HFF-Myc (cell line): ENCODE data around the gene TWIST2.

ENCODE experiments used
- DNase-seq: peaks from one replicate; pipeline ENCODE4 v3.0.0-alpha.2; 2011; ENCODE audit warnings: low read depth; ENCODE audit errors: extremely low read depth
- H3K4me3 ChIP-seq: replicated peaks from 2 replicates; pipeline ENCODE4 v1.5.1; 2011; ENCODE audit warnings: low read depth, mild to moderate bottlenecking, control low read depth, low read length
- TF ChIP-seq, protein P1 (sequence below): IDR thresholded peaks from 2 replicates; pipeline ENCODE4 v1.5.1; 2012; ENCODE audit warnings: mild to moderate bottlenecking, low read depth, low read length, control low read depth; ENCODE audit errors: missing control alignments

The TWIST2 gene

DNA sequence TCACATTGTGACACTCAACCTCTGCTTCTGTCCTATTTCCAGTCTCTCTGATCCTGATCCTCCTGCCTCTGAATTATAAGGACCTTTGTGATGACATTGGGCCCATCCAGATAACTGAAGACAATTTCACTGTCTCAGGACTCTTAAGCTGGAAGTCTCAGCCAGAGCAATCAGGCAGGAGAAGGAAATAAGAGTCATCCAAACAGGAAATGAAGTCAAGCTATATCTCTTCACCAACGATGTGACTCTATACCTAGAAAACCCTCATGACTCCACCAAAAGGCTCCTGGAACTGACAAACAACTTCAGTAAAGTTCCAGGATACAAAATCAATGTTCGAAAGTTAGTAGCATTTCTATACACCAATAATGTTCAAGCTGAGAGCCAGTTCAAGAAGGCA is 29.3 kb upstream of the TWIST2 start:
- DNase-seq = no peak
- H3K4me3 ChIP-seq = no peak overlapping the region
- TF ChIP-seq, protein P1, sequence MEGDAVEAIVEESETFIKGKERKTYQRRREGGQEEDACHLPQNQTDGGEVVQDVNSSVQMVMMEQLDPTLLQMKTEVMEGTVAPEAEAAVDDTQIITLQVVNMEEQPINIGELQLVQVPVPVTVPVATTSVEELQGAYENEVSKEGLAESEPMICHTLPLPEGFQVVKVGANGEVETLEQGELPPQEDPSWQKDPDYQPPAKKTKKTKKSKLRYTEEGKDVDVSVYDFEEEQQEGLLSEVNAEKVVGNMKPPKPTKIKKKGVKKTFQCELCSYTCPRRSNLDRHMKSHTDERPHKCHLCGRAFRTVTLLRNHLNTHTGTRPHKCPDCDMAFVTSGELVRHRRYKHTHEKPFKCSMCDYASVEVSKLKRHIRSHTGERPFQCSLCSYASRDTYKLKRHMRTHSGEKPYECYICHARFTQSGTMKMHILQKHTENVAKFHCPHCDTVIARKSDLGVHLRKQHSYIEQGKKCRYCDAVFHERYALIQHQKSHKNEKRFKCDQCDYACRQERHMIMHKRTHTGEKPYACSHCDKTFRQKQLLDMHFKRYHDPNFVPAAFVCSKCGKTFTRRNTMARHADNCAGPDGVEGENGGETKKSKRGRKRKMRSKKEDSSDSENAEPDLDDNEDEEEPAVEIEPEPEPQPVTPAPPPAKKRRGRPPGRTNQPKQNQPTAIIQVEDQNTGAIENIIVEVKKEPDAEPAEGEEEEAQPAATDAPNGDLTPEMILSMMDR = no peak

DNA sequence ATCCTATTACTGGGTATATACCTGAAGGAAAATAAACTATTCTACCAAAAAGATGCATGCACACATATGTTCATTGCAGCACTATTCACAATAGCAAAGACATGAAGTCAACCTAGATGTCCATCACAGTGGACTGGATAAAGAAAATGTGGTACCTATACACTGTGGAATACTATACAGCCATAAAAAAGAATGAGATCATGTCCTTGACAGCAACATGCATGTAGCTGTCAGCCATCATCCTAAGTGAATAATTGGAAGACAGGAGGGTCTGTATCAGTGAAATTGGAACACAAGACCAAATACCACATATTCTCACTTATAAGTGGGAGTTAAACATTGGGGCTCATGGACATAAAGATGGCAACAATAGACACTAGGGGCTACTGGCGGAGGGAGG is 27.7 kb upstream of the TWIST2 start:
- TF ChIP-seq, protein P1 = no peak
- no peak for DNase-seq
- H3K4me3 ChIP-seq = no peak overlapping the region

- no peak for DNase-seq
- no peak overlapping the region for H3K4me3 ChIP-seq
- TF ChIP-seq, protein P1 = no peak
Measured at GRCh38 chr2:238820916-238821315, 27.0 kb upstream of the TWIST2 start.

- no peak for DNase-seq
- TF ChIP-seq, protein P1 = no peak
- no peak overlapping the region for H3K4me3 ChIP-seq
Measured at GRCh38 chr2:238821391-238821790, 26.5 kb upstream of the TWIST2 start.

GRCh38 chr2:238821944-238822670 is 25.8 kb upstream of the TWIST2 start:
- TF ChIP-seq, protein P1 = no peak
- no peak overlapping the region for H3K4me3 ChIP-seq
- no peak for DNase-seq

DNA sequence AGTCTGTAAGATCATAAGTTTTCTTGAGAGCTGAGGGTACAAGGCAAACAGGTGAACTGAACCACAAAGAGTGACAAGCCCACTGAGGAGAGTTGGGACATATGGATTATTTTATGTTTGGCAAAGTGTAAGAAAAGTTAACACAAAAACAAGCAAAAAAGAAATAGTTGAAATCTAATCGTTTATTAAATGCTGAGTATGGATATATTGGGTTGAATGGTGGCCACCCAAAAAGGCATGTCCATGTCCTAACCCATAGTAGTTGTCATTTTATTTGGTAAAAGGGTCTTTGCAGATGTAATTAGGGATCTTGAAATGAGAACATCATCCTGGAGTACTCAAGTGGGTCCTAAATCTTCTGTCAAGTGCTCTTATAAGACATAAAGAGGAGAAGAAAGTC is 24.9 kb upstream of the TWIST2 start:
- no peak overlapping the region for H3K4me3 ChIP-seq
- TF ChIP-seq, protein P1 = no peak
- no peak for DNase-seq

DNA sequence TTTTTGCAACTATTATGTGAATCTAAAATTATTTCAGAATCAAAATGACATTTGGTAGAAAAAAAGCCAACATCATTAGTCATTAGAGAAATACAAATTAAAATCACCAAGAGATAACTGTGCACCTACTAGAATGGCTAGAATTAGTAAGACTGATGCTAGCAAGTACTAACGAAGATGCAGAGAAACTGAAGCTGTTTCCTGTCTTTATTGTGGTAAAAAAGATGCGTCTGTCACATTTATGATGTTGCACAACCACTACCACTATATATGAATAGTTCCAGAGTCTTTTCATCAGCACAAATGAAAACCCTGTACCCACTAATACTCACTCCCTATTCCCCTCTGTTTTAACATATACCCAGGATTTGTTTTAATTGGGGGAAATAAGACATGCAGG is 16.7 kb upstream of the TWIST2 start:
- TF ChIP-seq, protein P1 = no peak
- H3K4me3 ChIP-seq = no peak overlapping the region
- no peak for DNase-seq
